PC-3 (cell line): ENCODE results near the gene DNAJA3. TPM values are rescaled to one million over a fixed set of nuclear protein-coding genes. Genes with fewer than 3 reads are reported as not detected.

ENCODE experiments used
- ATAC-seq: fragments of 200-7000 bp; cut with Tn5 transposase; 2 replicates; pipeline ENCODE4 v1.9.1; 2020; ENCODE audit warnings: mild to moderate bottlenecking, moderate library complexity
- BruUV-seq: library from RNA; stranded (reverse); fragments of 400-500 nt; replicated peaks from 2 replicates; lab custom pipeline; 2021; lab: Mats Ljungman, UMichigan
- CTCF ChIA-PET: fragments of 300-600 bp; sonication (Branson Sonifier 250); formaldehyde crosslinking; loops from one replicate; lab custom pipeline; 2022; ENCODE audit warnings: antibody characterized with exemption; lab: Charles Lee
- POLR2A ChIA-PET: fragments of 300-600 bp; sonication (Branson Sonifier 250); formaldehyde crosslinking; loops from one replicate; lab custom pipeline; 2022; ENCODE audit warnings: antibody characterized with exemption; ENCODE audit not compliant: unreplicated experiment; lab: Charles Lee
- DNase-seq: peaks from one replicate; pipeline ENCODE4 v3.0.0-alpha.2; 2015
- H2AFZ ChIP-seq: fragments of 300-600 bp; sonication (generic); 2 replicates; pipeline ENCODE4 v1.6.0; 2016; ENCODE audit warnings: antibody characterized with exemption, low read length
- H3F3A ChIP-seq: fragments of 300-600 bp; sonication (generic); one replicate; pipeline ENCODE4 v1.6.0; 2017; ENCODE audit warnings: antibody characterized with exemption, low read length, control low read depth, mild to moderate bottlenecking; ENCODE audit not compliant: unreplicated experiment
- H3K27ac ChIP-seq: fragments of 300-600 bp; sonication (generic); 2 replicates; pipeline ENCODE4 v1.5.1; 2016; ENCODE audit warnings: mild to moderate bottlenecking, low read length
- H3K27me3 ChIP-seq: fragments of 300-600 bp; sonication (generic); 2 replicates; pipeline ENCODE4 v1.6.1; 2016; ENCODE audit warnings: low read length, mixed read lengths
- H3K36me3 ChIP-seq: fragments of 300-600 bp; sonication (generic); 2 replicates; pipeline ENCODE4 v1.6.1; 2016; ENCODE audit warnings: low read depth, mixed run types, low read length, mixed read lengths
- H3K4me1 ChIP-seq: fragments of 300-600 bp; sonication (generic); 2 replicates; pipeline ENCODE4 v1.5.1; 2016; ENCODE audit warnings: low read length; ENCODE audit not compliant: insufficient read depth
- H3K4me2 ChIP-seq: fragments of 300-600 bp; sonication (generic); 2 replicates; pipeline ENCODE4 v1.6.0; 2016; ENCODE audit warnings: low read length
- H3K4me3 ChIP-seq: fragments of 300-600 bp; sonication (generic); 2 replicates; pipeline ENCODE4 v1.5.1; 2016; ENCODE audit warnings: mild to moderate bottlenecking, low read length, mixed read lengths
- H3K79me2 ChIP-seq: fragments of 300-600 bp; sonication (generic); 2 replicates; pipeline ENCODE4 v1.6.1; 2017; ENCODE audit warnings: low read length, mixed read lengths
- H3K9ac ChIP-seq: fragments of 300-600 bp; sonication (generic); 2 replicates; pipeline ENCODE4 v1.6.0; 2016; ENCODE audit warnings: mild to moderate bottlenecking, low read length
- H3K9me2 ChIP-seq: fragments of 300-600 bp; sonication (generic); replicated peaks from 2 replicates; pipeline ENCODE4 v1.6.1; 2016; ENCODE audit warnings: mixed run types, low read length, mixed read lengths
- H3K9me3 ChIP-seq: fragments of 300-600 bp; sonication (generic); 2 replicates; pipeline ENCODE4 v1.6.1; 2016; ENCODE audit warnings: low read length, mixed read lengths
- H4K20me1 ChIP-seq: fragments of 300-600 bp; sonication (generic); 2 replicates; pipeline ENCODE4 v1.6.1; 2016; ENCODE audit warnings: low read length, mixed read lengths
- CTCF ChIP-seq: fragments of 300-600 bp; sonication (generic); conservative IDR thresholded peaks from 2 replicates; pipeline ENCODE4 v1.5.1; 2017; ENCODE audit warnings: antibody characterized with exemption, low read depth, mild to moderate bottlenecking, low read length
- EZH2 ChIP-seq: fragments of 300-600 bp; sonication (generic); IDR thresholded peaks from one replicate; pipeline ENCODE4 v1.6.1; 2017; ENCODE audit warnings: antibody characterized with exemption, mild to moderate bottlenecking, low read length; ENCODE audit not compliant: unreplicated experiment
- EZH2phosphoT487 ChIP-seq: fragments of 300-600 bp; sonication (generic); IDR thresholded peaks from 2 replicates; pipeline ENCODE4 v1.6.1; 2018; ENCODE audit warnings: mild to moderate bottlenecking, antibody characterized with exemption, low read length, borderline replicate concordance
- intact Hi-C: fragments of 100-400 bp; cut with micrococcal nuclease; formaldehyde crosslinking; loops from 2 replicates; pipeline ENCODE4 v1.9.0; 2023
- total RNA-seq: library from RNA; depleted of rRNA; stranded (reverse); fragments of >200 nt; gene quantifications from 2 replicates; pipeline ENCODE4 v1.2.3, GENCODE V29; 2014

Gene DNAJA3
- total RNA-seq, 1 experiment from 2014 or later: 123 TPM

- Histone ChIP-seq H3K4me1 (0 out of 2 replicates have a peak, but pooled peaks cover 2% of the 10 kb centered on the region), H4K20me1 (no peaks in the 10 kb centered on the region), H3K9me2 (no peaks in the 10 kb centered on the region), H3K9ac (no peak overlapping the region), H3K9me3 (no peaks in the 10 kb centered on the region), H2AFZ (no peak overlapping the region), H3K79me2 (peaks cover 50% of the 10 kb centered on the region), H3F3A (no peaks in the 10 kb centered on the region), H3K27ac (no peak overlapping the region), H3K27me3 (no peaks in the 10 kb centered on the region), H3K36me3 (peaks cover 39% of the 10 kb centered on the region), H3K4me2 (no peak overlapping the region), H3K4me3 (no peak overlapping the region)
- ChIA-PET POLR2A (no interaction called here), CTCF (no interaction called here)
- ATAC-seq (no peak), DNase-seq (no peak)
- TF ChIP-seq EZH2: no peak
- no peak for TF ChIP-seq EZH2phosphoT487
- no peak for TF ChIP-seq CTCF
- no TSS peak for BruUV-seq
- intact Hi-C loops: no loop called here
These were observed 8.5 kb downstream of the DNAJA3 start for GRCh38 chr16:4433914-4434787.

GRCh38 chr16:4435337-4436067, 9.8 kb downstream of the DNAJA3 start:
- no peak for ATAC-seq
- H3K79me2 ChIP-seq: peaks cover 37% of the 10 kb centered on the region

More at GRCh38 chr16:4435337-4436067, 9.8 kb downstream of the DNAJA3 start:
- Histone ChIP-seq H4K20me1 (no peaks in the 10 kb centered on the region), H3K4me2 (no peak overlapping the region), H3K9me3 (no peaks in the 10 kb centered on the region), H3K36me3 (peaks cover 40% of the 10 kb centered on the region), H3K4me3 (no peak overlapping the region), H3F3A (no peaks in the 10 kb centered on the region), H3K27ac (no peak overlapping the region), H2AFZ (no peak overlapping the region), H3K4me1 (no peaks in the 10 kb centered on the region), H3K9me2 (no peaks in the 10 kb centered on the region), H3K9ac (no peak overlapping the region), H3K27me3 (no peaks in the 10 kb centered on the region)
- BruUV-seq: no TSS peak
- POLR2A ChIA-PET: no interaction called here
- DNase-seq: no peak
- TF ChIP-seq EZH2 (no peak), EZH2phosphoT487 (no peak), CTCF (no peak)
- intact Hi-C loops: no loop called here
- CTCF ChIA-PET: no interaction called here
